ENCODE measurements around the gene CNTNAP2. TPM values are rescaled to one million over a fixed set of nuclear protein-coding genes. Genes with fewer than 3 reads are reported as not detected.

The CNTNAP2 gene
- total and polyA plus RNA-seq, 2 of the 13 experiments (the other 11 are each of a cell fraction or from before 2014, with no cell fraction given), result 0.40 to 0.42 TPM

- in situ Hi-C loops (cut with HindIII; ENCODE audit: extremely low pct_ligation_motif_present, low pct_unique_long_range_greater_than_20kb) (no loop called here), intact Hi-C loops (cut with micrococcal nuclease; ENCODE audit: unreplicated experiment) (no loop called here)
- no peak for ATAC-seq
- CTCF ChIA-PET (ENCODE audit: low intra/inter-chr PET ratio, low total read pairs), result no interaction called here
- TF ChIP-seq ATAD3A (CRISPR knock-in tag; IDR thresholded peaks at IDR 0.05), result no peak
- no peak for TF ChIP-seq ZBTB20 (CRISPR knock-in tag; IDR thresholded peaks at IDR 0.05; ENCODE audit: borderline replicate concordance, low read depth)
- TF ChIP-seq TP53 (CRISPR knock-in tag; conservative IDR thresholded peaks at IDR 0.05), result no peak
- Histone ChIP-seq H3K9me3 (ENCODE audit: low read length) (peaks cover 33% of the 10 kb centered on the region; the same call in 1 of the 2 replicates), H2AFZ (ENCODE audit: low read length) (no peak overlapping the region), H3K4me3 (replicated peaks in 1 of 3; ENCODE audit: insufficient read depth in 1 of 3, low read depth in 2 of 3, low read length in 3 of 3) (no peak overlapping the region), H3K4me2 (ENCODE audit: low read depth, low read length) (no peak overlapping the region), H3K27ac (ENCODE audit: extremely low read length, insufficient read depth, low read length) (no peak overlapping the region), H3K9ac (ENCODE audit: insufficient read depth, low read depth, low read length) (no peak overlapping the region), H3K79me2 (ENCODE audit: insufficient read depth, low read length) (no peaks in the 10 kb centered on the region), H3K4me1 (ENCODE audit: insufficient read depth, low read length) (no peaks in the 10 kb centered on the region), H3K27me3 (ENCODE audit: control insufficient read depth in 1 of 2, insufficient read depth in 2 of 2, low read length in 2 of 2) (no peaks in the 10 kb centered on the region), H4K20me1 (ENCODE audit: insufficient read depth, low read length) (no peaks in the 10 kb centered on the region), H3K36me3 (replicated peaks in 1 of 2; ENCODE audit: control insufficient read depth in 1 of 2, insufficient read depth in 2 of 2, low read length in 2 of 2) (no peaks in the 10 kb centered on the region)
- POLR2A ChIA-PET, result no interaction called here
- 0% methylated on average over 2 of the region's 2 CpGs for WGBS (ENCODE audit: low lambda C conversion rate)
- no TSS peak for BruUV-seq (replicated peaks)
- DNase-seq (ENCODE audit: low spot score), result no peak
- no peak for FAIRE-seq
These were observed 1066.7 kb downstream of the CNTNAP2 start for GRCh38 chr7:147183276-147183675.

- Histone ChIP-seq H3K4me3 (replicated peaks in 1 of 3; ENCODE audit: insufficient read depth in 1 of 3, low read depth in 2 of 3, low read length in 3 of 3) (no peak overlapping the region), H3K9me3 (ENCODE audit: low read length) (peaks cover 25% of the 10 kb centered on the region; the same call in 1 of the 2 replicates), H3K27me3 (ENCODE audit: control insufficient read depth in 1 of 2, insufficient read depth in 2 of 2, low read length in 2 of 2) (no peaks in the 10 kb centered on the region), H3K4me2 (ENCODE audit: low read depth, low read length) (no peak overlapping the region), H3K79me2 (ENCODE audit: insufficient read depth, low read length) (no peaks in the 10 kb centered on the region), H3K27ac (ENCODE audit: extremely low read length, insufficient read depth, low read length) (no peak overlapping the region), H4K20me1 (ENCODE audit: insufficient read depth, low read length) (no peaks in the 10 kb centered on the region), H3K4me1 (ENCODE audit: insufficient read depth, low read length) (no peaks in the 10 kb centered on the region), H2AFZ (ENCODE audit: low read length) (no peak overlapping the region), H3K36me3 (replicated peaks in 1 of 2; ENCODE audit: control insufficient read depth in 1 of 2, insufficient read depth in 2 of 2, low read length in 2 of 2) (no peaks in the 10 kb centered on the region), H3K9ac (ENCODE audit: insufficient read depth, low read depth, low read length) (no peak overlapping the region)
- in situ Hi-C loops (cut with HindIII; ENCODE audit: extremely low pct_ligation_motif_present, low pct_unique_long_range_greater_than_20kb), result no loop called here
- POLR2A ChIA-PET, result no interaction called here
- TF ChIP-seq JUN (CRISPR knock-in tag; IDR thresholded peaks at IDR 0.05) (no peak), NRL (CRISPR knock-in tag; IDR thresholded peaks at IDR 0.05; ENCODE audit: borderline replicate concordance) (no peak), ZBTB7A (CRISPR knock-in tag; IDR thresholded peaks at IDR 0.05) (no peak), MED13 (CRISPR knock-in tag; IDR thresholded peaks at IDR 0.05) (no peak), RBM22 (optimal IDR thresholded peaks at IDR 0.05; ENCODE audit: low read length) (no peak), ZNF530 (CRISPR knock-in tag; IDR thresholded peaks at IDR 0.05; ENCODE audit: low read depth) (no peak), MTF2 (CRISPR knock-in tag; IDR thresholded peaks at IDR 0.05; ENCODE audit: borderline replicate concordance) (no peak), ZNF512 (CRISPR knock-in tag; IDR thresholded peaks at IDR 0.05) (no peak), NFE2L2 (IDR thresholded peaks at IDR 0.05; ENCODE audit: low read length) (no peak), ZBTB14 (CRISPR knock-in tag; IDR thresholded peaks at IDR 0.05) (no peak)
- WGBS (ENCODE audit: low lambda C conversion rate), result 49% methylated on average over 1 of the region's 1 CpG
- ATAC-seq (no peak), FAIRE-seq (no peak), DNase-seq (ENCODE audit: low spot score) (no peak)
- intact Hi-C loops (cut with micrococcal nuclease; ENCODE audit: unreplicated experiment), result no loop called here
- no TSS peak for BruUV-seq (replicated peaks)
- CTCF ChIA-PET (ENCODE audit: low intra/inter-chr PET ratio, low total read pairs), result no interaction called here
These were observed 1071.9 kb downstream of the CNTNAP2 start for GRCh38 chr7:147188467-147188866.
